ENCODE results near the gene OR52H1. TPM values are rescaled to one million over a fixed set of nuclear protein-coding genes. Genes with fewer than 3 reads are reported as not detected.

The OR52H1 gene
- total and polyA plus RNA-seq, 2 of the 8 experiments (the other 6 are each of a cell fraction or from before 2014, with no cell fraction given), result 0.09 TPM; not detected in 1

GRCh38 chr11:5577101-5577500 lies 28.8 kb upstream of the OR52H1 start (continued):
- TF ChIP-seq SUZ12 (IDR thresholded peaks at IDR 0.05; ENCODE audit: low read length) (no peak), SAP30 (IDR thresholded peaks at IDR 0.05; ENCODE audit: insufficient read depth, insufficient replicate concordance, low read length) (no peak), JUND (IDR thresholded peaks at IDR 0.05; ENCODE audit: low read length) (no peak)

Measured in H1 (cell line).